HG03575 (cell line): ENCODE data around the gene KNCN.

Experiments used
- ATAC-seq: cut with Tn5 transposase; IDR thresholded peaks from one replicate; pipeline ENCODE4 v1.9.1; 2021; ENCODE audit not compliant: unreplicated experiment, insufficient number of reproducible peaks, low FRiP score; ENCODE audit errors: extremely low read depth

The KNCN gene

GRCh38 chr1:46569884-46570725, 18.7 kb upstream of the KNCN start:
- ATAC-seq: no peak

GRCh38 chr1:46569116-46569515, 17.7 kb upstream of the KNCN start:
- no peak for ATAC-seq

- ATAC-seq: no peak
Measured at GRCh38 chr1:46568461-46568891, 17.0 kb upstream of the KNCN start.

GRCh38 chr1:46563341-46563740, 11.9 kb upstream of the KNCN start:
- no peak for ATAC-seq

- no peak for ATAC-seq
Measured at GRCh38 chr1:46562498-46562897, 11.1 kb upstream of the KNCN start.

GRCh38 chr1:46558966-46559365, 7.5 kb upstream of the KNCN start:
- ATAC-seq: no peak

- no peak for ATAC-seq
Measured at GRCh38 chr1:46558141-46558963, 6.9 kb upstream of the KNCN start.

GRCh38 chr1:46557403-46557802, 6.0 kb upstream of the KNCN start:
- ATAC-seq: no peak

- no peak for ATAC-seq
Measured at GRCh38 chr1:46556822-46557221, 5.4 kb upstream of the KNCN start.

- ATAC-seq: no peak
Measured at GRCh38 chr1:46555826-46556619, 4.6 kb upstream of the KNCN start.

GRCh38 chr1:46554597-46555381, 3.3 kb upstream of the KNCN start:
- ATAC-seq: no peak

GRCh38 chr1:46554236-46554596, 2.8 kb upstream of the KNCN start:
- no peak for ATAC-seq

- no peak for ATAC-seq
Measured at GRCh38 chr1:46553506-46553905, 2.1 kb upstream of the KNCN start.

- ATAC-seq: no peak
Measured at GRCh38 chr1:46552357-46553237, 1.1 kb upstream of the KNCN start.

GRCh38 chr1:46550751-46551231, 656 bp downstream of the KNCN start:
- no peak for ATAC-seq

GRCh38 chr1:46549697-46550681, 1.5 kb downstream of the KNCN start:
- no peak for ATAC-seq
